GM18511 (cell line): ENCODE measurements around the gene ZFAND3.

Experiments
- ATAC-seq: cut with Tn5 transposase; IDR thresholded peaks from one replicate; pipeline ENCODE4 v1.9.1; 2021; ENCODE audit warnings: mild to moderate bottlenecking, moderate library complexity; ENCODE audit not compliant: unreplicated experiment

ZFAND3 gene

DNA sequence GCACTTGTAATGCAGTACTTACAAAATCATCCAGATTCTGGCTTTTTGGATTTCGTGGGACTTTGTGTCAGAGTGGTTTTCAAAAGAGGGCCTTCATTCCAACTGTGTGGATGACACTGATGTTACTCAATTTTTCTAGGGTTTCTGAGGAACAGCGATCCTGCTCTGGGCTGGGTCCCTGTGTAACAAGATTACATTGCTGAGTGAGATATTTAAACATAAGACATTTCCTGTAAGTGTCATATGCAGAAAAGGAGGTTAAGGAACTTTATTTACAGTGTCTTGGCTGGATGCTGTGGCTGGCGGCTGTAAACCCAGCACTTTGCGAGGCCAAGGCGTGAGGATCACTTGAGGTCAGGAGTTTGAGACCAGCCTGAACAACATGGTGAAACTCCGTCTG, 6.7 kb downstream of the ZFAND3 start:
- no peak for ATAC-seq

DNA sequence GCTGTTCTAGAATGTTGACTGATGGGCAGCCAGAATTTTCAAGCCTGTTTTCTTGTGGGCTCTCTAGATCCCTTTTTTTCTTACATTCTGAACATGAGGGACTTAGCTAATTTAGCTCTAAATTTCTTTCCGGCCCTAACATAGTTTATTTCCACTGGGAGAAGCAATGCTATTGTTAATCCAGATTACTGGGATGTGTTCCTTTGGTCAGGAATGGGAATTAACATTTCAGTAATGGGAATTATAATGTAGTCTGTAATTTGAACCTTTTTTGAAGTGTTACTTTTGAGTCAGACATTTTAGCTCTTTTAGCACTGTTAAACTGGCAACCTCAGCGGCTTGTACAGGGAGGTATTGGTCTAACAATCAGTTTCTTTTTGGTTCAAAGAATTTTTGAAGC, 7.5 kb downstream of the ZFAND3 start:
- no peak for ATAC-seq

DNA sequence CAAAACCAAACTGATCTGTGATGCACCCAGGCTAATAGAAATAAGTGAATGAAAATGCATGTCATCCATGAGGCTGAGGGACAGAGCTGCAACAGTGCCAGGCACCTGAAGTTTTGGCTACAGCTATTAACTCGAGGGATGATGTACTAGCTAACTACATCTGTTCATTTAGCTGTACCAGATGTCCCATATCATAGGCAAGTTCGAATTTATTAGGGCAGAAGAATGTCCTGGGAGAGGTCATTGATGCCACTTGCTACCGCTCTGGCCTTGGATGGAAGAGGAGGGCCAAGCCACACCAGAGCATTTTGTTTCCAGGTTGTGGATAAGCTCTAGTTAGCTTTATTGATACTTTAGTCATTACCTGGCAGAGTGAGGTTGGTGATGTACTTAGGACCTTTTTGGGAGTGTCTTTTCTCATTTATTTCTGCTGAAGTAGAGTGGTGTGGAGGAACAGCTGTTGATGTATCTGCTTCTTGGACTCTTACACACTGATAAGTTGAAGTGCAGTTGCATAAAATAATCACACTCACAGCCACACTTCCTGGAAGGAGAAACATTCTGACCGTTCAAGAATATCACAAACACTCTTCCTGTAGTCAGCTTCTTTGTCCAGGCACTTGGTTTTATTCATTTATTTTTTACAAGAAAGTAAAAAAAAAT, 8.2 kb downstream of the ZFAND3 start:
- no peak for ATAC-seq

DNA sequence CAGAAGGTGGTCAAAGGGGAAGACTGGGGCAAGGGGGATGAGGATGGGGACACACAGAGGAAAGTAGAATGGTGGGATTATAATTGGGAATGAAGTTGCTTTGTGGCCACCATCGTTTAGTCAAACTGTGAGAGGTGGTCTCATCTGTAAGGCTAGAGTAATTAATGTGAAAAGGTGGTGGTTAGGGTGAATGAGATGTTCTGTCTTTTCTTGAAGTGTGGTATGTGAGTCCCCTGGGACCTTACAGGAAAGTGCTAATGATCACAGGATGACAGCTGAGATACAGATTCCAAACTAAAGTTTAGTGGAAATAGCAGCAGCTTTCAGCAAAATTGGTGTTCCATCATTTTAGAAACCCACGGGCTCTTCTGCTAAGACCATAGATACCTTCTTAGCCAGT, 10.7 kb downstream of the ZFAND3 start:
- ATAC-seq = peak; percentile 59

DNA sequence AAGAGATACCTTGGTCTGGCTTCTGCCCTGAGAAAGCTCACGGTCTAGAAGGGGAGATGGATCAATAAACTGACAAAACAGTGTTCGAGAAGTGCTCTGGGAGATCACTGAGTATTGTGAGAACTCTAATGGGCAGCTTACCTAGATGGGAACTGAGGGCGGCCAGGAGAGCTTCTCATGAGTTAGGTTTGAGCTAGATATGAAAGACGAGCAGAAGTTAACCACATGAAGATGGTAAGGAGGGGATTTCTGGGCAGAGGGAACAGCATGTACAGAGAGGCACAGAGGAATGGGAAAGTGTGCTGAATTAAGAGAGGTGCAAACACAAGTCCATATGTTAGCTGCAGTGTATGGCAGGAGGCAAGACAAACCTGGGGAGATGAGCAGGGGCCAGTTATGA, 11.9 kb downstream of the ZFAND3 start:
- no peak for ATAC-seq

DNA sequence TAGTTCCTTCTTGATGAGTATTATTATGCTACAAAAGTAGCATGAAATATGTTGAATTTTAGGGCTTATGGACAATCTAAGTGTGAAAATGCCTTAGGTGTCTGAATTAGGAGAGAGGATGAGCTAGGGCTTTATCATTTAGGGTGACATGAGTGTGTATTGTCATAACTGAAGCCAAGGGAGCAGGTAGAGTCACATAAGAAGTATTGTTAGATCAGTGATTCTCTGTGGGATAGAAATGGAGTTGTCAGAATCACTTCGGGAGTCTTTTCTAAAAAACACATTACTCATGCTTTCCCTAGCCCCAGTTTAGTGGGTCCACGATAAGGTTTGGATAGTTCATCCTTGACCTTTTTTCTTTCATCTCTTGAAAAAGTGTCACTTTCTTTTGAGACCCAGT, 16.4 kb downstream of the ZFAND3 start:
- ATAC-seq = no peak

DNA sequence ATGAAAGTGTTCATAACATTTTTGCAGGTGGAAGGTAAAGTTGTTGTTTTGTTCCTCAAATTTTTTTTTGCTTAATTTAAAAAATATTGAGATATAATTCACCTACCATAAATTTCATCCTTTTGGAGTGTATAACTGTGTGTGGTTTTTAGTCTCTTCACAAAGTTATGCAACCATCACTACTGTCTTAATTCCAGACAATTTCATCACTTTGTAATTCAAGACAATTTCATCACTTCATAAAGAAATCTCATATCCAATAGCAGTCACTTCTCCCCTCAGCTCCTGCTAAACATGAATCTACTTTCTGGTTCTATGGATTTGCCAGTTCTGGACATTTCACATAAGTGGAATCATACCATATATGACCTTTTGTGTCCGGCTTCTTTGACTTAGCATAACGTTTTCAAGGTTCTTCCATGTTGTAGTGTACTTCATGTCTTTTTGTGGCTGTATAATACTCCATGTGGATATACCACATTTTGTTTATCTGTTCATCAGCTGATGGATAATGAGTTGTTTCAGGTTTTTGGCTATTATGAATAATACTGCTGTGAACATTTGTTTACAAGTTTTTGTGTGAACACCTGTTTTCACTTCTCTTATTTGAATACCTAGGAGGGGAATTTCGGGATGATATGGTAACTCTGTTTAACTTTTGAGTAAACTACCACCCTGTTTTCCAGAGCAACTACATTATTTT, 18.8 kb downstream of the ZFAND3 start:
- no peak for ATAC-seq

DNA sequence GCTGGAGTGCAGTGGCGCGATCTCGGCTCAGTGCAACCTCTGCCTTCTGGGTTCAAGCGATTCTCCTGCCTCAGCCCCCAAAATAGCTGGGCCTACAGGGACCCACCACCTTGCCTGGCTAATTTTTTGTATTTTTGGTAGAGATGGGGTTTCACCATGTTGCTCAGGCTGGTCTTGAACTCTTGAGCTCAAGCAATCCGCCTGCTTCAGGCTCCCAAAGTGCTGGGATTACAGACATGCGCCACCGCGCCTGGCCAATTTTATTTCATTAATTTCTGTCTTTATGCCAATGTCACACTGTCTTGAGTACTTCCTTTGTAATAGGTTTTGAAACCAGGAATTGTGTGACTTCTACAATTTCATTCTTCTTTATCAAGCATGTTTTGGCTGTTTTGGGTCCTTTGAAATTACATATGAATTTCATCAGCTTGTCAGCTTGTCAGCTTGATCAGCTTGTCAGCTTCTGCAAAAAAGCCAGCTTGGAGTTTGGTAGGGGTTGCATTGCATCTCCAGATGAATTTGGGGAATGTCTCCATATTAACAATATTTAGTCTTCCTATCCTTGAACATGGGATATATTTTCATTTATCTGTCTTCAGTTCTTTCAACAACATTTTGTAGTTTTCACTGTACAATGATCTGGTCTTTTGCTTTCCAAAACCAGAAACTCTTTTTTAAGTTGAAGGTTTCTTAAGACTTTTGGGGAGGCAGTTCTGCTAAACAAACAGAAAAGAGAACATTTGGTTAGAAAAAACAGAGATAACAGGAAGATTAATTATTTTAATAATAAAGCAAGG, 20.8 kb downstream of the ZFAND3 start:
- no peak for ATAC-seq

DNA sequence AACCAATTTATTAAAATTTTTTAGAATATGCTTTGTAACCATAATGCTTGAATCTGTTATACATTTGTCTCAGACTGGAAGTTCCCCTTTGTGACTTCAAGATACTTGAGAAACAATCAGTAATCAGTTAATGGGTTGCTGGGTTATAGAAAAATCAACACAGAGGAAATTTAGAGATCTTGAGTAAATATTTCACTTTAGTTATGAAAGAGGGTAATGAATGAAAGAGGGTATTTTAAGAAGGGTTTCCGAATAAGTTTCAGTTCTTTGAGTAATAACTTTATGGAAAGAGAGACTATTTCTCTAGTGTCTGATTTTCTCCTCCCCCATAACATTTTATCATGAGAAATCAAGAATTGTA, 21.4 kb downstream of the ZFAND3 start:
- ATAC-seq = peak; percentile 58

DNA sequence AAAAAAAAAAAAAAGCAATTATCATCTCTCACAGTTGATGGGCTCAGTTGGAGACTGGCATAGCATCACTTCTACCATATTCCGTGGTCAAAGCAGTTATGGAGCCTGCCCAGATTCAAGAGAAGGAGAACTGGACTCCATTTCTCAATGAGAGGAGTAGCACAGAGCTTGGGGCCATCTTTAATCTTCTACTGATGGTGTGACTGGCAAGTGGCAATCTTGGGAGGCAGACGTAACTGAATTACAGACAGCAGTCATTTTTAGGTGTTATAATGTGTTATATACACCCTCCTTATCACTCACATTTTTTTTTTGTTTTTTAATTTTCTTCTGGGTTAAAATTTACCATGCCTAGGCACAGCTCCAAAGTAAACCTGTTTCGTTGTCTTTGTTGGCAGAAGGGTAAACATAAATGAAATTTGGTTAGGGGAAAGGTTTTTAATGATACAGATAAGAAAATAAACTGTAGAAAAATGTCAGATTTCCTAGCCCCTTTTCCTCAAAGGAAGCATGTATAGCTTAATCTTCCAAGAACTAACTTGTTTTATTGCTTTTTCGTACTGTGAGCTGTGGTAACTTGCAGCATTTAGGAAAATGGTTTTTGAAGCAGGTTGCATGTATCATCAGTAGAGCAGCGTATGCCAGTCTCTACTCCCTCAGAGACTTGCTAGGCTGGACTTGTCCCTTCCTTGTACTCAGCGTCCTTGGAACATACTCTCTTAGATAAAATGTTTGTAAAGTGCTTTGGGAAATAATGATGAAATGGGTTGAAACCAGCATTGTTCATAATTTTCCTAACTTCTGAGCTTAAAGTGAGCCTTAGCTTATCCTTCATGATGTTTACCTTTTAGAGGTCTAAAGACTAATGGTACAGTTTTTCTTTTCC, 25.7 kb downstream of the ZFAND3 start:
- ATAC-seq = no peak

DNA sequence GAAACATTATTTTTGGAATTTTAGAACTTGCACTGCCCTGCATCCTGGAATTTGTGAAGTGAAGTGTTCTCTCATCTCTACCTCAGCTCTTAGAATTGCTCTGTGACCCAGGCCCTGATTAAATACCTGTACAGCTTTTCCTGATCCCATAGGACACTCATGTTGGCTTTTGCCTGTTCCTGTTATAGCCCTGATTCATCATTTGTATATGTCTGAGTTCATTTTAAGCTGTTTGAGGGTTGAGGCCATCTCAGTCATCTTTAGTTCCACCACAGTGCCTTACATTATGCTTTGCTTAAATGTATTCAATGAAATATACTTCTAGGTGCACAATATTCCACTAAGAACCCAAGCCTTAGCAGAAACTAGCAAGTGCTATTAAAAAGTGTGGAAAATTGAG, 26.4 kb downstream of the ZFAND3 start:
- ATAC-seq = no peak

DNA sequence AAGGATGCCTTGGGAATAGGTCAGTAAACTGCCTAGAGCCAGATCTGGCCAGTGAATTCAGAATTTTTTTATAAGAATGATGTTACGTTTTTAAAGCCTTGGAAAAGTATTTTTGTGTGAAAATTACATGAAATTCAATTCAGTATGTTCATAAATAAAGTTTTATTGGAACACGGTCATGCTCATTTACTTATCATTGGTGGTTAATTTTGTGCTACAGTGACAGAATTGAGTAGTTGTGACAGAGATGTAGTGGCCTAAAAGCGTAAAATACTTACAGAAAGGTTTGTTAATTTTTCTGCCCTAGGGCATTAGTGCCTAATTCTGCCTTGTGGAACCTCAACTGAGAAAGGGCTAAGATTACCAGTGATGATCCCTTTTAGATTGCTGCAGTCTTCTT, 28.2 kb downstream of the ZFAND3 start:
- no peak for ATAC-seq

DNA sequence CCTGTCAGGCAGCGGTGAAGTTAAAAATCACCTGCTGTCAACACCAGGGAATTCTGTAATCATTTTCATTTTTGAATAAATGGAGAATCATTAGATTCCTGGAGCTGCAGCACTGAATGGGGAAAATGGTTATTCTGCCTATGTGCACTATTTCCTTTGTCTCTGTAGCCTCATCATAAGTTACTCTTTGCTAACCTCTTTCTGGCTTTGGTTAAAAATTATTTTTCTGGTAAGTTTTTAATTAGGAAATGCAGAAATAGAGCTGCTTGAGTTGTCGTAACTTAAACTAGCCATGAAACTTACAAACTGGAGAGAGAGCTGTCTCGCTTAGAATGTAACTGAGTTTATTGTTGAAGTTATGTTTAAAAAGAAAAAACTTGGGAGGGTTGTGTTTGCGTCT, 28.8 kb downstream of the ZFAND3 start:
- no peak for ATAC-seq

DNA sequence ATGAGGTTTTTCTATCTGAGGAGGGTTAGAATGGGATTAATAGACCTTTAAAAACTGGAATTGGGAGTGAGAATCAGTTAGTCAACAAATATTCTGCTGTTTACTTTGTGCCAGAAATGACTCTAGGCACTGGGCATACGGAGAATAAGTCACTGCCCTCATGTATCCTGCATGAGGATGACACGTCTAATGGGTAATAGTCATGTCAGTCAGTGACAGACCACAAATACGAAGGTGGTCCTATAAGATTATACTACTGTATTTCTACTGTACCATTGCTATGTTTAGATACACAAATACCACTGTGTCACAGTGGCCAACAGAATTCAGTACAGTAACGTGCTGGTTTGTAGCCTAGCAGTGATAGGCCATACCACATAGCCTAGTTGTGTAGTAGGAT, 30.7 kb downstream of the ZFAND3 start:
- ATAC-seq = no peak

DNA sequence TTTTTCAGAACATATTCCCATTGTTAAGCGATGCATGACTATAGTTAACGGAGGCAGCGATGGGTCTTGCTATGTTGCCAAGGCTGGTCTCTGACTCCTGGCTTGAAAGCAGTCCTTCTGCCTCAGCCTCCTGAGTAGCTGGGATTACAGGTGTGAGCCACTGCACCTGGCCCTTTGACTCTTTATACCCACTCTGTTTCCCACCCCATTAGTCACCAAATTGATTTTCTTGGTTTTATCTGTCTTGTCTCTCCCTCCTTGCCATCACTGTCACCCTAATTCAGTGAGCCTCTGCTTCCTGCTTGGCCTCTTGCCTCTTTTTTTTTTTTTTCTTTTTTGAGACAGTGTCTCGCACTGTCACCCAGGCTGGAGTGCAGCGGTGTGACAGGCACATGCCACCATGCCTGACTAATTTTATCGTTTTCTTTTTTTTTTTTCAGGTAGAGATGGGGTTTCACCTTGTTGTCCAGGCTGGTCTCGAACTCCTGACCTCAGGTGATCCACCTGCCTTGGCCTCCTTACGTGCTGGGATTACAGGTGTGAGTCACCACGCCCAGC, 31.3 kb downstream of the ZFAND3 start:
- ATAC-seq = no peak

DNA sequence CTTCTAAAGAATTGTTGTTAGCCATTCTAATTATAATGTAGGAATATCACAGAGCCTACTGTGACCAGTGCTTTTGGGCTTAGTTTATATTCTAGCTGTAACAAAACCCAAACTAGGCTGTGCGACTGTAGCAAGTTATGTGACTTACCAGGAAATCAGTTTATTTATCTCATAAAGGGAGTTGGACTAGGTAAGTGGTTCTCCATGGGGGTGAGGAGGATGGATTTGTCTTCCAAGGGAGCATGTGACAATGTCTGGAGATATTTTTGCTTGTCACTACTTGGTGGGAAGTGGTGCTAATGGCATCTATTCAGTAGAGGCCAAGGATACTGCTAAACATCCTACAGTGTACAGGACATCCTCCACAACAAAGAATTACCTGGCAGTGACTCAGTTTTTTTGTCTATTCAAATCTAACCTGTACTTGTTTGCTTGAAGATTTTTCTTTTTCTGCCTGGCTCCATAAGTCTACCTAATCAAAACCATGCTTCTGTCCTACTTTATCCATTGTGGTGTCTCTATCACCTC, 32.5 kb downstream of the ZFAND3 start:
- ATAC-seq = no peak

DNA sequence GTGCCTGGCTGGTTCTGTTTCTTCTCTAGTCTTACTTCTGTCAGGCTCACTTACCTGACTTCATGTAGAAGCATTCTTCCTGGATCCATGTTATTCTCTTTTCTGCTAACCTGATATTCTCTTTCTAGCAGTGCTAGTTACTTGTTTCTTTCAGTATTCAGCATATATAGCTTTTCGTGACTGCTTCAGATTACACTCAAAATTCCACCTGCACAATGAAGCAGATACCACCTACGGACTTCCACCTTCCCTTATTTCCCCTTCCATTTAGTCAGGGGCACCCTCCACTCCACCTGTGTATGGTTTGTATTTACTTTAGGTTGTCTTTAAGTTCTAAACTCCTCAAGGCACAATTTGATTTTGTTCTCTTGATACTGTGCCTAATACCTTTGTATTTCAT, 36.8 kb downstream of the ZFAND3 start:
- ATAC-seq = no peak

DNA sequence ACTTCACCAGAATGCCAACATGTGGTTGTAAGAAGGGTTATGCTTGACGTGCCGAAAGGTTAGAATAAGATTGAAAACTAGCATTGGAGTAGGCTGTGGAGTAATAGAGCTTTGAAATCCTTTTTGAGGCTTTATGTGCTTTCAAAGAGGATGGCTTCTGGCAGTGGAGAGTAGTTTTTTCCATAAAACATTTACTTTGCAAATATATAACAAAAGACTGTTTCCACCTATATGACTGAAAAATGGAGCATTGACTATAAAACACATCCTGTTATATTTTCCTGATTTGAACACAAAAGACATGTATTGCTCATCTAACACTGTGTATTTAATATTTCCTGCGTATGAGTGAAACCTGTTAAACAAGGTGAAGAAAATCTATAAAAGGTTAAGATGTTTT, 38.8 kb downstream of the ZFAND3 start:
- ATAC-seq = no peak

DNA sequence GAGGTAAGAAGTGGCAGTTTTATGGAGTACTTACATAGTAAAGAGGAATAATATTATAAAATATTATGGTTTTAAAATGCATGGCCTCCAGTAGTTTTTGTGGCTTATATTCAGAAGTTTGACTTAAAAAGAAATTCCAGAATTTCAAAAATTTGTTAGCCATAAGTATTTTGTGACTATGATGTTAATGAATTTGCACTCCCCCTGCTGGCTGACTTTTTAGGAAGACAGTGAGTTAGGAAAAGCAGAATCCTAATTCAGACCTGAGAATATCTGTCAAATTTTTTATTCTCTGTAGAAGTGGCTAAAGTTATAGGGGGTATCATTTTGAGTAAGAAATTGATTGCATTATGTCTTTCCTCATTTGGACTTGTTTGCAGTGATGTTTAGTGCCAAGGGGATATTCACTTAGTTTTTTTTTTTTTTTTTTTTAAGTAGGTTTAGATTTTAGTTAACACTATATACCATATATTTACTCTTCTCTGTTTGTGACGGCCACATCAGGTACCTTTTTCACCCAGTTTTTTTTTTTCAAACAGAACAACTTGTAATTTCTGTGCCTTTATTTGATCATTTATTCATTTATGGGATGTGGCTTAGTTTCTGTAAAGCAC, 40.8 kb downstream of the ZFAND3 start:
- no peak for ATAC-seq

DNA sequence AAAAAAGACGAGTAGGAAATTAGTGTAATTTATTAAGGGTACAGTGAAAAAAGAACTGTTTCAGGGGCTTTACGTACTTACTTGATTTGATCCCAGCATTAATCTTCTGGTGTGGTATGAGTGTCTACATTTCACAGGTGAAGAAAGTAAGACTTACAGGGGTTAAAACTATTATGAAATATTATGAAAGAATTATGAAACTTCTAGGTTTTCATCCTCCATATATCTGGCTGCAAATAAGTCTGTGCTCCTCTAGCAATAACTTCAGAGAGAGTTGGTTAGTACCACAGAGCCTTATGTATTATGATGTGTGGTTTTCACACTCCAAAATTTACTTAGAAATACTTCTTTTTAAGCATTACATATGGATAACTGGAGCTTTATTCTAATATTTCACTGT, 41.9 kb downstream of the ZFAND3 start:
- no peak for ATAC-seq
